Measurements from ENCODE around the gene OCA2. TPM values are rescaled to one million over a fixed set of nuclear protein-coding genes. Genes with fewer than 3 reads are reported as not detected.

OCA2 gene
- total and polyA plus RNA-seq, 12 donors: 0.13 to 0.44 (median 0.23) TPM; not detected in 7

- TF ChIP-seq POLR2A (IDR thresholded peaks at IDR 0.05): no peak
- TF ChIP-seq, protein P1, sequence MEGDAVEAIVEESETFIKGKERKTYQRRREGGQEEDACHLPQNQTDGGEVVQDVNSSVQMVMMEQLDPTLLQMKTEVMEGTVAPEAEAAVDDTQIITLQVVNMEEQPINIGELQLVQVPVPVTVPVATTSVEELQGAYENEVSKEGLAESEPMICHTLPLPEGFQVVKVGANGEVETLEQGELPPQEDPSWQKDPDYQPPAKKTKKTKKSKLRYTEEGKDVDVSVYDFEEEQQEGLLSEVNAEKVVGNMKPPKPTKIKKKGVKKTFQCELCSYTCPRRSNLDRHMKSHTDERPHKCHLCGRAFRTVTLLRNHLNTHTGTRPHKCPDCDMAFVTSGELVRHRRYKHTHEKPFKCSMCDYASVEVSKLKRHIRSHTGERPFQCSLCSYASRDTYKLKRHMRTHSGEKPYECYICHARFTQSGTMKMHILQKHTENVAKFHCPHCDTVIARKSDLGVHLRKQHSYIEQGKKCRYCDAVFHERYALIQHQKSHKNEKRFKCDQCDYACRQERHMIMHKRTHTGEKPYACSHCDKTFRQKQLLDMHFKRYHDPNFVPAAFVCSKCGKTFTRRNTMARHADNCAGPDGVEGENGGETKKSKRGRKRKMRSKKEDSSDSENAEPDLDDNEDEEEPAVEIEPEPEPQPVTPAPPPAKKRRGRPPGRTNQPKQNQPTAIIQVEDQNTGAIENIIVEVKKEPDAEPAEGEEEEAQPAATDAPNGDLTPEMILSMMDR (IDR thresholded peaks at IDR 0.05): no peak
- H3K27me3 ChIP-seq: no peaks in the 10 kb centered on the region
- no peak overlapping the region for H3K27ac ChIP-seq
- no peaks in the 10 kb centered on the region for H3K4me1 ChIP-seq (replicated peaks in 1 of 2)
- intact Hi-C loops (cut with DNase I): no loop called here
- 88 to 100% (median 93%) methylated on average over 1 of the region's 1 CpG for WGBS, 4 donors
- no peaks in the 10 kb centered on the region for H3K36me3 ChIP-seq (replicated peaks in 1 of 2)
- DNase-seq: no peak
- H3K4me3 ChIP-seq: no peak overlapping the region
- H3K9me3 ChIP-seq (replicated peaks in 1 of 3): no peaks in the 10 kb centered on the region
These were observed 74.2 kb downstream of the OCA2 start for GRCh38 chr15:28024889-28025250.

GRCh38 chr15:28023933-28024888 is 74.9 kb downstream of the OCA2 start:
- no peak for DNase-seq
- no peaks in the 10 kb centered on the region for H3K27me3 ChIP-seq
- no peak overlapping the region for H3K4me3 ChIP-seq
- no peak overlapping the region for H3K27ac ChIP-seq
- H3K9me3 ChIP-seq (replicated peaks in 1 of 3): no peaks in the 10 kb centered on the region
- intact Hi-C loops (cut with DNase I): no loop called here
- no peaks in the 10 kb centered on the region for H3K4me1 ChIP-seq (replicated peaks in 1 of 2)
- H3K36me3 ChIP-seq (replicated peaks in 1 of 2): no peaks in the 10 kb centered on the region
- TF ChIP-seq, protein P1 (IDR thresholded peaks at IDR 0.05): no peak
- 72 to 87% (median 83%) methylated on average over 11 to 19 of the region's 19 CpGs for WGBS, 4 donors

DNA sequence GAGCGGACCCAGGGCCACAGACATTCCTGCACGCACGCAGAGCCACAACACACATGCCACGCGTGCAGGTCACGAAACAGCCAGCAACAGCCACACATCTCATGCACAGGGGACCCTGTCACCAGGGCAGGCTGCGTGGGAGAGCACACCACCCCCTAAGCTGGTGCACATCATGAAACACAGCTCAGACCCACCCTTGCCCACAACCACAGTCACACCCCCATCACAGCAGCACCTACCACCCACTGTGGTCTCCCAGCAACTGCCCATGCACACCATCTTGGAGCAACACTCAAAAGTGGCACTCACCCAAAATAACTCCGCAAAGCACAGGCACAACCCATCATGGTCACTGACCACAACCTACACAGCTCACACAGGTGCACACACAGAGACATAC is 75.7 kb downstream of the OCA2 start:
- no peaks in the 10 kb centered on the region for H3K4me1 ChIP-seq (replicated peaks in 1 of 2)
- WGBS, 4 donors: 85 to 96% (median 92%) methylated on average over 2 to 8 of the region's 8 CpGs
- no peak for DNase-seq
- intact Hi-C loops (cut with DNase I): no loop called here
- no peaks in the 10 kb centered on the region for H3K27me3 ChIP-seq
- no peaks in the 10 kb centered on the region for H3K36me3 ChIP-seq (replicated peaks in 1 of 2)
- TF ChIP-seq POLR2A (IDR thresholded peaks at IDR 0.05): no peak
- TF ChIP-seq, protein P1 (IDR thresholded peaks at IDR 0.05): no peak
- H3K4me3 ChIP-seq: no peak overlapping the region
- no peaks in the 10 kb centered on the region for H3K9me3 ChIP-seq (replicated peaks in 1 of 3)
- no peak overlapping the region for H3K27ac ChIP-seq

DNA sequence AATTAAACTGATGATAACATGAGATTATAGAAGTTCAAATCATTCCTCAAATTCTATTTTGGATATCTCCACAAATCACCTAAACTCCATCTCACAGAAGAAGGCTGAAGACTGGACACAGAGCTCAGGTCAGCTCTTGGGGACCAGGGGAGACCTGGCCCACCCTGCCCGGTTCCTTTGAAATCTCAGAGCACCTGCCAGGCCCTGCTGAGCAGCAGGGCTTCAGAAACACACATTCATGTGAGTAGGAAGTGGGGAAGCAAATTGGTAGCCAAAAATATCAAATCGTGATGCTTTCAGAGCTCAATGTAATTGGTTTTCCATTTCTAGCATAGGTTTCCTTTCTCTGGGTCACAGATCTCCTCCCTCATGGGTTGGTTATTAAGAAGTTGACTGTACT is 76.2 kb downstream of the OCA2 start:
- Histone ChIP-seq H3K27me3 (no peaks in the 10 kb centered on the region), H3K36me3 (replicated peaks in 1 of 2) (no peaks in the 10 kb centered on the region), H3K27ac (no peak overlapping the region), H3K4me3 (no peak overlapping the region), H3K9me3 (replicated peaks in 1 of 3) (no peaks in the 10 kb centered on the region), H3K4me1 (replicated peaks in 1 of 2) (no peaks in the 10 kb centered on the region)
- intact Hi-C loops (cut with DNase I): no loop called here
- no peak for TF ChIP-seq POLR2A (IDR thresholded peaks at IDR 0.05)
- TF ChIP-seq, protein P1 (IDR thresholded peaks at IDR 0.05): no peak
- WGBS, 4 donors: 66 to 78% (median 76%) methylated on average over 2 of the region's 2 CpGs
- no peak for DNase-seq
